Measurements from ENCODE around the gene MYBBP1A.

MYBBP1A gene

GRCh38 chr17:4513113-4514032 lies 41.8 kb downstream of the MYBBP1A start:
- no peak overlapping the region for H3K4me3 ChIP-seq (ENCODE audit: low read depth, low read length)
- TF ChIP-seq CTCF (IDR thresholded peaks at IDR 0.05; ENCODE audit: low read depth, low read length) (no peak), MAX (IDR thresholded peaks at IDR 0.05; ENCODE audit: low read depth, low read length) (no peak), MYC (IDR thresholded peaks at IDR 0.05; ENCODE audit: low read depth, low read length) (no peak), POLR2A (IDR thresholded peaks at IDR 0.05; ENCODE audit: extremely low read depth, insufficient read length) (no peak)
- no peak for DNase-seq (ENCODE audit: low read depth)

- TF ChIP-seq CTCF (IDR thresholded peaks at IDR 0.05; ENCODE audit: low read depth, low read length) (no peak), MAX (IDR thresholded peaks at IDR 0.05; ENCODE audit: low read depth, low read length) (no peak), POLR2A (IDR thresholded peaks at IDR 0.05; ENCODE audit: extremely low read depth, insufficient read length) (no peak), MYC (IDR thresholded peaks at IDR 0.05; ENCODE audit: low read depth, low read length) (no peak)
- DNase-seq (ENCODE audit: low read depth) = no peak
These were observed 42.8 kb downstream of the MYBBP1A start for GRCh38 chr17:4512156-4513112.

GRCh38 chr17:4511199-4511932 lies 43.8 kb downstream of the MYBBP1A start:
- no peak for DNase-seq (ENCODE audit: low read depth)
- TF ChIP-seq CTCF (IDR thresholded peaks at IDR 0.05; ENCODE audit: low read depth, low read length) (no peak), MAX (IDR thresholded peaks at IDR 0.05; ENCODE audit: low read depth, low read length) (no peak), POLR2A (IDR thresholded peaks at IDR 0.05; ENCODE audit: extremely low read depth, insufficient read length) (no peak), MYC (IDR thresholded peaks at IDR 0.05; ENCODE audit: low read depth, low read length) (no peak)
- no peak overlapping the region for H3K4me3 ChIP-seq (ENCODE audit: low read depth, low read length)

More at GRCh38 chr17:4512156-4513112, 42.8 kb downstream of the MYBBP1A start:
- no peak overlapping the region for H3K4me3 ChIP-seq (ENCODE audit: low read depth, low read length)

GRCh38 chr17:4510618-4510941 lies 44.6 kb downstream of the MYBBP1A start:
- DNase-seq (ENCODE audit: low read depth) = no peak
- no peak overlapping the region for H3K4me3 ChIP-seq (ENCODE audit: low read depth, low read length)
- TF ChIP-seq POLR2A (IDR thresholded peaks at IDR 0.05; ENCODE audit: extremely low read depth, insufficient read length) = no peak

GRCh38 chr17:4509923-4510617 lies 45.1 kb downstream of the MYBBP1A start:
- H3K4me3 ChIP-seq (ENCODE audit: low read depth, low read length) = no peak overlapping the region
- DNase-seq (ENCODE audit: low read depth) = no peak
- TF ChIP-seq CTCF (IDR thresholded peaks at IDR 0.05; ENCODE audit: low read depth, low read length) (no peak), MYC (IDR thresholded peaks at IDR 0.05; ENCODE audit: low read depth, low read length) (no peak), POLR2A (IDR thresholded peaks at IDR 0.05; ENCODE audit: extremely low read depth, insufficient read length) (no peak), MAX (IDR thresholded peaks at IDR 0.05; ENCODE audit: low read depth, low read length) (no peak)

Measured in NB4 (cell line).